Heart right ventricle (tissue), 16 donors: ENCODE results near the gene SLC19A1. TPM values are rescaled to one million over a fixed set of nuclear protein-coding genes. Genes with fewer than 3 reads are reported as not detected.

Experiments
- ATAC-seq, 8 donors: fragments of 200-7000 bp; cut with Tn5 transposase; one replicate each; pipeline ENCODE4 v1.9.1; 2020; ENCODE audit warnings: mild to moderate bottlenecking in 8 of 8, moderate library complexity in 8 of 8, moderate number of reproducible peaks in 1 of 8
- DNase-seq, 2 donors: peaks; one replicate each; pipeline ENCODE4 v3.0.0-alpha.2; 2020
- H3K27ac ChIP-seq, 10 donors: fragments of 200-600 bp; sonication (generic) in 2 of 10; one replicate each; pipeline versions ENCODE4 v1.5.0 to v1.8.0; 2020 to 2022; ENCODE audit warnings: mild to moderate bottlenecking in 3 of 10
- H3K27me3 ChIP-seq, 7 donors: fragments of 200-600 bp; one replicate each; pipeline ENCODE4 v1.8.0; 2021 to 2022; ENCODE audit warnings: mild to moderate bottlenecking in 2 of 7
- H3K36me3 ChIP-seq, 9 donors: fragments of 200-600 bp; sonication (generic) in 1 of 9; one replicate each; pipeline versions ENCODE4 v1.5.0 to v1.8.0; 2020 to 2022; ENCODE audit warnings: mild to moderate bottlenecking in 2 of 9
- H3K4me1 ChIP-seq, 9 donors: fragments of 200-600 bp; sonication (generic) in 1 of 9; one replicate each; pipeline versions ENCODE4 v1.5.0 to v1.8.0; 2020 to 2022; ENCODE audit warnings: mild to moderate bottlenecking in 4 of 9
- H3K4me3 ChIP-seq, 10 donors: fragments of 200-600 bp; sonication (generic) in 2 of 10; one replicate each; pipeline versions ENCODE4 v1.5.0 to v1.8.0; 2020 to 2022; ENCODE audit warnings: mild to moderate bottlenecking in 7 of 10, moderate library complexity in 2 of 10
- H3K9me3 ChIP-seq, 11 donors: fragments of 200-600 bp in 10 of 11; sonication (generic) in 2 of 11; one replicate each; pipeline versions ENCODE4 v1.5.0 to v1.8.0; 2013 to 2022; ENCODE audit warnings: mild to moderate bottlenecking in 2 of 11, control low read depth in 1 of 11, moderate library complexity in 1 of 11
- CTCF ChIP-seq, 9 donors: fragments of 200-600 bp; sonication (generic) in 2 of 9; IDR thresholded peaks; one replicate each; pipeline versions ENCODE4 v1.5.0 to v1.8.0; 2021 to 2022; ENCODE audit warnings: antibody characterized with exemption in 9 of 9, mild to moderate bottlenecking in 5 of 9, moderate library complexity in 1 of 9
- WGBS, 2 donors: extraction: QIAGEN DNeasy Blood & Tissue Kit; methylation state at CpG; one replicate each; pipeline ENCODE4 v1.1.7; 2013; ENCODE audit warnings: inconsistent platforms in 1 of 2; 5-methylcytosine and 5-hydroxymethylcytosine counted together
- intact Hi-C, 10 donors: fragments of 100-400 bp; cut with DNase I; formaldehyde crosslinking; loops; one replicate each; pipeline versions ENCODE4 v1.11.1 to v1.14.2; 2022
- polyA plus RNA-seq, 2 donors: library from polyadenylated mRNA; stranded (reverse); fragments of 200-250 nt; gene quantifications; one replicate each; pipeline ENCODE4 v1.2.3, GENCODE V29; 2013
- total RNA-seq, 10 donors: library from RNA; stranded (reverse); fragmentation: NEBNext Ultra II Directional in 3 of 10; extraction: Animal tissue kit (Norgen Biotek cat#: 25700) in 3 of 10; gene quantifications; one replicate each; pipeline versions ENCODE4 v1.2.1 to v1.2.4, GENCODE V29; 2021 to 2023
- donor health status: Arrhythmogenic right ventricular cardiomyopathy.
- donor health status: ischemic (EF 13 %, LVEDD 7.1; RV severe dilation, severe dysfunction).
- donor health status: healthy with polysubstance abuse.
- donor health status: DM: no; HTN: yes; CAD: no.
- donor health status: DM: no; HTN: no; CAD: no.
- donor health status: ischemic (EF 25% LVEDD 6.9; RV normal size, moderate dysfunction).
- donor health status: ischemic (EF 25% LVEDD 5.7; RV mildly dilated, moderate dysfunction).
- donor health status: healthy.
- donor health status: DM: yes; HTN: yes; CAD: no.
- donor health status: Ischemic cardiomyopathy.
- donor health status: ischemic (EF 35%, LVEDD 5.7; RV mildly dilated, moderate dysfunction).
- donor health status: nonischemic (EF 11% LVEDD 7.7; RV severe dilation, severe dysfunction).
- donor health status: DM: yes; HTN: yes; CAD: no.
- donor health status: PGD.
- donor health status: ischemic (EF 29% LVEDD 5.4; RV normal size, mild dysfunction).
- donor health status: nonischemic (EF 23%, LVEDD 6.1; RV moderate dilation, normal function).

Gene SLC19A1
- total and polyA plus RNA-seq, 12 donors = 1.5 to 8.5 (median 3.8) TPM

DNA sequence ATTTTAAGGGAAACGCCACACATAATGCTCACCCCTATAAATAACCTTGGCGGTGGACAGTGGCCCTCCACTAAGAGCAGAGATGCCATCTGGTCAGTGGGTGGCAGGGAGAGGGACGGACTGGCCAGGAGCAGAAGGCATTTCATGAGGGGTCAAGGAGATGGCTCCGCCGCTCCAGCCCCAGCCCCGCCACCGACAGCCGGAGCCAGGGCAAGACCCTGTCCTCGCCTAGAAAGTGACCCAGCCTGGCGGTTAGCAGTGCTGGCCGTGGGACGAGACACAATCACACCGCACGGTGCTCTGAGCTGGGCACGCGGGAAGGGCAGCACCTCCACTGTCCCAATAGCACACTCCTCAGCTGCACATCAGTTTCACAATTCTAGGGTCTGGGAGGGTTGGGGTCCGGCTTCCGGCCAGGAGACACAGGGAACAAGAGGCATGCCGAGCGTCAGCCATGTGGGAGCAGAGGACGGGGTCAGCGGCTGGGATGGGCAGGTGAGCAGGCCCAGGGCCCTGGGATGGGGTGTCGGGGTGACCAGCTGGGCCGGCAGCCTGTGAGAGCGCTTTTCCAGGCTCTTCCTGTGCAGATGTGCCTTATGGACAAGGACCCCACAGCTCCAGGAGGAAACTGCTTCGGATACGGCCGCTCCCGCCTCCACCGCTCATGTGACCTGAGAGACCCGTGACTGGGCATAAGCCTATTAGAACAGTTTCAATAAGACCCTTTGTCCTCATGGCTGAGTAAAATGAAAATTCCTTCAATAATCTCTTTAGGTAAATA lies 5.7 kb downstream of the SLC19A1 start:
- Histone ChIP-seq H3K27me3 (no peaks in the 10 kb centered on the region), H3K9me3 (no peaks in the 10 kb centered on the region), H3K36me3 (peaks cover 0 to 9% (median 0%) of the 10 kb centered on the region in 9 donors), H3K4me1 (peaks cover 0 to 51% (median 20%) of the 10 kb centered on the region in 9 donors), H3K27ac (peak overlapping the region in 1 of 10 donors; percentile 80), H3K4me3 (no peak overlapping the region)
- no peak for DNase-seq
- 86 to 87% methylated on average over 31 of the region's 31 CpGs for WGBS, 2 donors
- no peak for TF ChIP-seq CTCF (IDR thresholded peaks at IDR 0.05)
- intact Hi-C loops = no loop called here
- no peak for ATAC-seq

DNA sequence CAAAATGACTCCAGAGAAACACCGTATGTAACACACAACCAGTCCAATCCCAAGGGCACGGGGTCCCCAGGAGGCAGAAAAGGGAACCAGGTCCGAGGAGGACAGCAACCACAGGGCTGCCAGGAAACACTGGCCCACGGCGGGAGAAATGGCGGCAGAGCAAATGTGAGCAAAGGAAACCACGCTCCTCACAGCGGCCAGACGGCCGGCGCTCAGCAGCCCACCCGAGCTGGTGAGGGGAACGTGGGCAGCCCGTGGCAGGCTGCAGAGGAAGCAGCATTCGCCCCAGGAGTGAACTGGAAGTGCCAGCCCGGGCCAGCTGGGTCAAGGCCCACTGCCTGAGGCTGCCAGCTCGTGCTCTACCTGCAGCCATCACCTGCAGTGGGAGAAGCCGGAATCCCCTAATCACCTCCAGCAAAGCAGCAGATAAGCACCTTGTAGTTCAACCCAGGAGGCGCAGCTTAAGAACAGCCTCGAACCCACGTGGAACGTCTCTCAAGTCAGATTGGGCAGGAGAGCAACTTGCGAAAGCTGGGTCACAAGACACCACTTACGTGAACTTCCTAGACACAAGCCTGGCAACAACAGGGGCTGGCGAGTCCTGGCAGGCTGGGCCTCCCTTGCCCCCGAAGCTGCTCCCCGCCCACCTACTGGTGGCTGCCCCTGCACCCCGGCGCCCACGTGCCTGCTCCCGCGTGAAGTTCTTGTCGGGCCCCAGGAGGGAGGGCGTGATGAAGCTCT lies 6.7 kb downstream of the SLC19A1 start:
- peak overlapping the region in 4 of 10 donors; percentile 46 to 80 (median 64) for H3K27ac ChIP-seq
- H3K4me1 ChIP-seq = peaks cover 0 to 44% (median 15%) of the 10 kb centered on the region in 9 donors
- DNase-seq (peak in 1 of 2 donors; percentile 13), ATAC-seq (no peak)
- peaks cover 0 to 15% (median 0%) of the 10 kb centered on the region in 9 donors for H3K36me3 ChIP-seq
- no peaks in the 10 kb centered on the region for H3K27me3 ChIP-seq
- intact Hi-C loops = no loop called here
- WGBS, 2 donors = 82 to 84% methylated on average over 34 of the region's 34 CpGs
- no peak for TF ChIP-seq CTCF (IDR thresholded peaks at IDR 0.05)
- H3K4me3 ChIP-seq = peak overlapping the region in 1 of 10 donors; percentile 24
- no peaks in the 10 kb centered on the region for H3K9me3 ChIP-seq

DNA sequence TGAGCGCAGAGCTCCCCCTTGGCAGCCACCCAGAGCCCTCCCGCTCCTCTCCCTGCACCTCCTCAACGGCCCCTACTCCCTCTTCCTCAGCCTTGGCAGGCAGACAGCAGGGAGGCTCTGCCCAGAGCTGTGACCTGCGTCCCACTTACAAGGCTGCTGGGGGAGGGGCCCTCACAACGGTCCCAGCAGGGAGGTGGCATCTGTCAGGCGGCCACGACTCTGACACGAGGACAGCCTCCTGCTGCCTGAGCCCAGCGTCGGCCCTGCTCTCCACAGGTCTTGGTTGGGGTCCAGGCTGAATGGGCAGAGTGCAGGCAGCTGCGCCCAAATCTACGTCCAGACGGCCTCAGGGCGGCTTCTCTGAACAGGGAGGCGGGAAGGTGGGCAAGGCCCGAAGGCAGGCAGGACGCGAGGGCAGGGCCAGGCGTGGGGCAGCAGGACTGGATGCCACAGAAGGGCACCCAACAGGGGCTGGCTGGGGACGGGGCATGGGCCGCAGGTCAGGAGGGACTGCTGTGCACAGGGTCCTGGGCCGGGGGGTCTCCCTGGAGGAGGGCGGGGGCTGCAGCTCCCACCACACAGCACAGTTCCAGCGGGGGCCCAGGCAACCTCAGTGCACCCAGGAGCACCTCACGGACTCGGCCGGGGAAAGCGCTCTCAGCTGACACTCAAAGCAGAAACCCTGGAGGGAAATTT lies 7.5 kb downstream of the SLC19A1 start:
- peak overlapping the region in 8 of 10 donors; percentile 25 to 84 (median 62) for H3K27ac ChIP-seq
- H3K4me3 ChIP-seq = peak overlapping the region in 1 of 10 donors; percentile 24
- peaks cover 0 to 44% (median 15%) of the 10 kb centered on the region in 9 donors for H3K4me1 ChIP-seq
- peaks cover 0 to 23% (median 0%) of the 10 kb centered on the region in 9 donors for H3K36me3 ChIP-seq
- TF ChIP-seq CTCF (IDR thresholded peaks at IDR 0.05) = no peak
- H3K27me3 ChIP-seq = no peaks in the 10 kb centered on the region
- ATAC-seq (peak; percentile 80 to 93 (median 85)), DNase-seq (peak; percentile 77 to 81)
- intact Hi-C loops = no loop called here
- no peaks in the 10 kb centered on the region for H3K9me3 ChIP-seq
- WGBS, 2 donors = 48 to 63% methylated on average over 28 of the region's 28 CpGs
